MM.1S (cell line): ENCODE results near the gene ISOC2.

Experiments used
- DNase-seq: peaks from one replicate; pipeline ENCODE4 v3.0.0-alpha.2; 2015
- H2AFZ ChIP-seq: fragments of 300-600 bp; sonication (generic); 2 replicates; pipeline ENCODE4 v1.6.0; 2016; ENCODE audit warnings: antibody characterized with exemption, low read length
- H3F3A ChIP-seq: fragments of 300-600 bp; sonication (generic); 2 replicates; pipeline ENCODE4 v1.6.1; 2016; ENCODE audit warnings: mild to moderate bottlenecking, antibody characterized with exemption, low read length, moderate library complexity, mixed read lengths; ENCODE audit not compliant: insufficient read depth
- H3K27ac ChIP-seq: fragments of 300-600 bp; sonication (generic); 2 replicates; pipeline ENCODE4 v1.5.1; 2016; ENCODE audit warnings: mild to moderate bottlenecking, low read length
- H3K27me3 ChIP-seq: fragments of 300-600 bp; sonication (generic); replicated peaks from 2 replicates; pipeline ENCODE4 v1.6.0; 2016; ENCODE audit warnings: low read length; ENCODE audit not compliant: insufficient read depth
- H3K36me3 ChIP-seq: fragments of 300-600 bp; sonication (generic); replicated peaks from 2 replicates; pipeline ENCODE4 v1.6.1; 2016; ENCODE audit warnings: mild to moderate bottlenecking, low read length, mixed read lengths; ENCODE audit not compliant: insufficient read depth
- H3K4me1 ChIP-seq: fragments of 300-600 bp; sonication (generic); 2 replicates; pipeline ENCODE4 v1.6.1; 2016; ENCODE audit warnings: low read length, mixed read lengths
- H3K4me2 ChIP-seq: fragments of 300-600 bp; sonication (generic); 2 replicates; pipeline ENCODE4 v1.6.0; 2016; ENCODE audit warnings: low read depth, low read length
- H3K4me3 ChIP-seq: fragments of 300-600 bp; sonication (generic); 2 replicates; pipeline ENCODE4 v1.5.1; 2016; ENCODE audit warnings: low read length, mixed read lengths
- H3K79me2 ChIP-seq: fragments of 300-600 bp; sonication (generic); 2 replicates; pipeline ENCODE4 v1.6.1; 2016; ENCODE audit warnings: mixed run types, low read length, mixed read lengths
- H3K9ac ChIP-seq: fragments of 300-600 bp; sonication (generic); 2 replicates; pipeline ENCODE4 v1.6.1; 2016; ENCODE audit warnings: low read length, mixed read lengths
- H3K9me2 ChIP-seq: fragments of 300-600 bp; sonication (generic); replicated peaks from 2 replicates; pipeline ENCODE4 v1.6.1; 2016; ENCODE audit warnings: mild to moderate bottlenecking, low read length, mixed read lengths; ENCODE audit not compliant: insufficient read depth
- H3K9me3 ChIP-seq: fragments of 300-600 bp; sonication (generic); replicated peaks from 2 replicates; pipeline ENCODE4 v1.6.1; 2016; ENCODE audit warnings: mild to moderate bottlenecking, low read length, mixed read lengths; ENCODE audit not compliant: insufficient read depth
- H4K20me1 ChIP-seq: fragments of 300-600 bp; sonication (generic); 2 replicates; pipeline ENCODE4 v1.6.1; 2016; ENCODE audit warnings: mild to moderate bottlenecking, low read length, moderate library complexity, mixed read lengths; ENCODE audit not compliant: insufficient read depth
- CTCF ChIP-seq: fragments of 300-600 bp; sonication (generic); IDR thresholded peaks from 2 replicates; pipeline ENCODE4 v1.5.1; 2016; ENCODE audit warnings: antibody characterized with exemption, low read length, mixed read lengths
- EZH2 ChIP-seq: fragments of 300-600 bp; sonication (generic); optimal IDR thresholded peaks from 2 replicates; pipeline ENCODE3; 2017; ENCODE audit warnings: low read depth, mild to moderate bottlenecking, antibody characterized with exemption, low read length, mixed read lengths
- EZH2phosphoT487 ChIP-seq: fragments of 300-600 bp; sonication (generic); IDR thresholded peaks from 2 replicates; pipeline ENCODE4 v1.6.1; 2018; ENCODE audit warnings: antibody characterized with exemption, low read length

The ISOC2 gene

GRCh38 chr19:55476100-55476775, 14.8 kb upstream of the ISOC2 start, which contains the start of gene ZNF628:
TSS of gene ZNF628 (plus strand) at chr19:55476617. CDS start at chr19:55479911, 3,294 bp downstream.
- peak; percentile 99 for DNase-seq
- H3K36me3 ChIP-seq, result no peaks in the 10 kb centered on the region
- no peaks in the 10 kb centered on the region for H3K27me3 ChIP-seq
- H2AFZ ChIP-seq, result peak within 1 kb of the TSS; percentile 100
- peak within 1 kb of the TSS; percentile 99 for H3K4me2 ChIP-seq
- no peaks in the 10 kb centered on the region for H3K9me2 ChIP-seq
- TF ChIP-seq EZH2phosphoT487, result no peak
- no peak for TF ChIP-seq EZH2
- peak within 1 kb of the TSS; percentile 76 for H3K4me3 ChIP-seq
- peaks cover 17% of the 10 kb centered on the region for H3K79me2 ChIP-seq
- peak within 1 kb of the TSS; percentile 61 for H3K9ac ChIP-seq
- H4K20me1 ChIP-seq, result no peaks in the 10 kb centered on the region
- H3K4me1 ChIP-seq, result peaks cover 5% of the 10 kb centered on the region; the same call in 1 of the 2 replicates
- H3K27ac ChIP-seq, result peak within 1 kb of the TSS; percentile 52; the same call in 1 of the 2 replicates
- no peaks in the 10 kb centered on the region for H3F3A ChIP-seq
- H3K9me3 ChIP-seq, result no peaks in the 10 kb centered on the region

GRCh38 chr19:55474269-55475265, 13.1 kb upstream of the ISOC2 start:
- H3K27me3 ChIP-seq, result 0 out of 2 replicates have a peak, but pooled peaks cover 4% of the 10 kb centered on the region
- peaks cover 5% of the 10 kb centered on the region; the same call in 1 of the 2 replicates for H3K4me1 ChIP-seq
- no peak for DNase-seq
- H3K9me3 ChIP-seq, result no peaks in the 10 kb centered on the region
- H3F3A ChIP-seq, result no peaks in the 10 kb centered on the region
- no peak overlapping the region for H3K4me2 ChIP-seq
- no peak overlapping the region for H3K9ac ChIP-seq
- peaks cover 17% of the 10 kb centered on the region for H3K79me2 ChIP-seq
- no peak for TF ChIP-seq CTCF
- TF ChIP-seq EZH2, result no peak
- TF ChIP-seq EZH2phosphoT487, result no peak
- no peak overlapping the region for H3K4me3 ChIP-seq
- no peaks in the 10 kb centered on the region for H4K20me1 ChIP-seq
- H2AFZ ChIP-seq, result no peak overlapping the region
- H3K27ac ChIP-seq, result no peak overlapping the region
- H3K36me3 ChIP-seq, result no peaks in the 10 kb centered on the region
- H3K9me2 ChIP-seq, result no peaks in the 10 kb centered on the region

GRCh38 chr19:55473225-55474012, 12.0 kb upstream of the ISOC2 start:
- Histone ChIP-seq H3K4me2 (no peak overlapping the region), H3K9me3 (no peaks in the 10 kb centered on the region), H3K9ac (no peak overlapping the region), H3K27ac (no peak overlapping the region), H2AFZ (no peak overlapping the region), H4K20me1 (no peaks in the 10 kb centered on the region), H3K36me3 (no peaks in the 10 kb centered on the region), H3F3A (peaks cover 4% of the 10 kb centered on the region), H3K4me3 (no peak overlapping the region), H3K9me2 (no peaks in the 10 kb centered on the region), H3K79me2 (peaks cover 9% of the 10 kb centered on the region), H3K4me1 (peaks cover 8% of the 10 kb centered on the region; the same call in 1 of the 2 replicates), H3K27me3 (0 out of 2 replicates have a peak, but pooled peaks cover 4% of the 10 kb centered on the region)
- TF ChIP-seq CTCF (no peak), EZH2phosphoT487 (no peak), EZH2 (no peak)
- no peak for DNase-seq
